Activated CD4-positive, alpha-beta T cell treated with anti-CD3 and anti-CD28 coated beads for 36 hours (primary cell): ENCODE measurements around the gene YY1. TPM values are rescaled to one million over a fixed set of nuclear protein-coding genes. Genes with fewer than 3 reads are reported as not detected.
"Not testable (repeated sequence)": the region's sequence is repeated elsewhere in the genome, so short reads cannot be mapped to it uniquely, and the experiment has no call there.

Experiments used
- ATAC-seq: fragments of 200-7000 bp; cut with Tn5 transposase; one replicate; pipeline ENCODE4 v1.10.0; 2021; ENCODE audit warnings: mild to moderate bottlenecking, moderate library complexity
- CTCF ChIA-PET: fragments of 350-600 bp; sonication (Branson Sonifier 250); formaldehyde crosslinking; loops from one replicate; lab custom pipeline; 2021; ENCODE audit warnings: antibody characterized with exemption; lab: Charles Lee
- POLR2A ChIA-PET: fragments of 350-600 bp; sonication (Branson Sonifier 250); formaldehyde crosslinking; loops from one replicate; lab custom pipeline; 2021; ENCODE audit warnings: antibody characterized with exemption, inconsistent platforms; lab: Charles Lee
- DNase-seq: peaks from one replicate; pipeline ENCODE4 v3.0.0-alpha.2; 2020
- H3K27ac Mint-ChIP-seq: one replicate; pipeline ENCODE4 v1.8.0; 2021; ENCODE audit warnings: mixed read lengths
- H3K27me3 Mint-ChIP-seq: one replicate; pipeline ENCODE4 v1.8.0; 2021; ENCODE audit warnings: mixed read lengths
- H3K36me3 Mint-ChIP-seq: one replicate; pipeline ENCODE4 v1.8.0; 2021; ENCODE audit warnings: low read depth, mixed read lengths
- H3K4me1 Mint-ChIP-seq: one replicate; pipeline ENCODE4 v1.8.0; 2021; ENCODE audit warnings: mixed read lengths
- H3K4me3 Mint-ChIP-seq: one replicate; pipeline ENCODE4 v1.8.0; 2021; ENCODE audit warnings: mild to moderate bottlenecking, moderate library complexity, mixed read lengths
- H3K9me3 Mint-ChIP-seq: one replicate; pipeline ENCODE4 v1.8.0; 2021; ENCODE audit warnings: low read depth, mixed read lengths
- intact Hi-C, 2 experiments: fragments of 100-400 bp; cut with DNase I in 1 of 2; cut with micrococcal nuclease in 1 of 2; formaldehyde crosslinking; loops; one replicate each; pipeline versions ENCODE4 v1.14.2 to v1.15.1; 2022 to 2024; cut with DNase I, micrococcal nuclease
- total RNA-seq, 2 experiments: library from RNA; stranded (reverse); gene quantifications; one replicate each; pipeline ENCODE4 v1.2.3, GENCODE V29; 2021

YY1 gene
- total RNA-seq, 2 experiments from 2014 or later = 99.7 to 104 TPM

DNA sequence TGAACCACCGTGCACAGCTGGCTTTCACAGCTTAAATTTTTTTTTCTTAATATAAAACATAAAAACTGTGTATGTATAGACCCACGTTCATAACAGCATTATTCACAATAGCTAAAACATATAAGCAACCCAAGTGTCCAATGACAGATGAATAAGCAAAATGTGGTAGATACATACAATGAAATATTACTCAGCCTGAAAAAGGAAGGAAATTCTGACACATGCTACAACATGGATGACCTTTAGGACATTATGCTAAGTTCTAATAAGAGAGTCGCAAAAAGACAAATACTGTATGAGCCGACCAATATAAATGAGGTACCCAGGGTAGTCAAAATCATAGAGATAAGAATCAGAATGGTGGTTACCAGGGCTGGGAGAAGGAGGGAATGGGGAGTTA, 13.8 kb upstream of the YY1 start:
- DNase-seq = no peak
- CTCF ChIA-PET = interaction anchor here (1.1 to 5.8 kb wide), 6 partner anchors 10 to 117 kb away, joined by 5 to 76 read pairs (median 8); no protein-coding TSS in a partner anchor
- intact Hi-C loops = no loop called here
- Mint-ChIP-seq H3K4me3 (no peak overlapping the region), H3K9me3 (no peaks in the 10 kb centered on the region), H3K4me1 (peaks cover 9% of the 10 kb centered on the region), H3K27ac (no peak overlapping the region), H3K36me3 (no peaks in the 10 kb centered on the region), H3K27me3 (no peaks in the 10 kb centered on the region)
- no peak for ATAC-seq
- POLR2A ChIA-PET = interaction anchor here (4.8 kb wide), 1 partner anchor 11 kb away, joined by 41 read pairs; no protein-coding TSS in a partner anchor

DNA sequence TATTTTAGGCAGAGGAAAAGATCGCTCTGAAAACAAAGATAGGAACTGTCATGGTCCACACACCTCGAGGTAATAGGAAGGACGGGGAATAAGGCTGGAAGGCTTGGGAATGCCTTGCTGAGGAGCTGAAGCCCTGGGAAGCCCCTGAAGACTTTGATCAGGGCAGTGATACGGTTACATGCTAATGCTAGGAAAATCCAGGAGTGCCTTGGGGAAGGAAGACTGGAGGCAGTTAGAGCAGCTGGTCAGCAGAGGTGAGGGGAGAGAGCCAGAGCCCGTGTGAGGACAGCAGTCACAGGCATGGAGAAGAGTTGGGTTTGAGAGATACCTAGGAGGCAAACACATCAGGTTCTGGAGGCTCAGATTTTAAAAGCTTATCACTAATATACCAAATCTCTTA, 8.6 kb upstream of the YY1 start:
- Mint-ChIP-seq H3K4me3 (no peak overlapping the region), H3K9me3 (no peaks in the 10 kb centered on the region), H3K36me3 (peaks cover 13% of the 10 kb centered on the region), H3K4me1 (peaks cover 31% of the 10 kb centered on the region), H3K27ac (no peak overlapping the region), H3K27me3 (no peaks in the 10 kb centered on the region)
- POLR2A ChIA-PET = interaction anchor here (0.6 kb wide), 1 partner anchor 97 kb away, joined by 3 read pairs; no protein-coding TSS in a partner anchor
- DNase-seq (no peak), ATAC-seq (no peak)
- CTCF ChIA-PET = interaction anchor here (0.6 to 2.6 kb wide), 3 partner anchors 9 to 42 kb away, joined by 3 to 14 read pairs (median 3); no protein-coding TSS in a partner anchor
- intact Hi-C loops = no loop called here

DNA sequence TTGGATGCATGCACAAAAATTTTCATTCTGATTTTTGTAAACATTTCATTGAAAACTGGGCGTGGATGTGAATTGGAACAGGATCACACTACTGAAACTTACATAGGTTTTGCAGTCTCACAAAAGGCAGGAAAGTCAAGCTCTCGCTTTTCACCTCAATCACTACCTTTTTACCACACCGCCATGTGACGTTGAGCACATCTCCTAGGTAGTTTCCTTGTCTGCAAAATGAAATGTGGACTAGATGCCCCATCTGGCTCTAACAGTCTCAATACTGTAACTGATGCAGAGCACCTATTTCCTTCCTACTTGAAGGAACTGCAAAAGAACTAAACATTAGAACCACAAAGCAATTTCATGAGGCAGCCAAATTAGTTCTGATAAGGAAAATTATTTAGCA, 4.4 kb upstream of the YY1 start:
- ATAC-seq (no peak), DNase-seq (peak; percentile 36)
- ChIA-PET CTCF (interaction anchor here (0.6 to 5.9 kb wide), 4 partner anchors 11 to 252 kb away, joined by 3 to 76 read pairs (median 4); no protein-coding TSS in a partner anchor), POLR2A (interaction anchor here (0.7 to 4.3 kb wide), 2 partner anchors 12 to 156 kb away, joined by 3 to 41 read pairs; no protein-coding TSS in a partner anchor)
- peaks cover 49% of the 10 kb centered on the region for H3K4me1 Mint-ChIP-seq
- peak overlapping the region; percentile 51 for H3K27ac Mint-ChIP-seq
- H3K4me3 Mint-ChIP-seq = no peak overlapping the region
- no peaks in the 10 kb centered on the region for H3K27me3 Mint-ChIP-seq
- intact Hi-C loops = no loop called here
- H3K9me3 Mint-ChIP-seq = no peaks in the 10 kb centered on the region
- H3K36me3 Mint-ChIP-seq = peaks cover 36% of the 10 kb centered on the region

DNA sequence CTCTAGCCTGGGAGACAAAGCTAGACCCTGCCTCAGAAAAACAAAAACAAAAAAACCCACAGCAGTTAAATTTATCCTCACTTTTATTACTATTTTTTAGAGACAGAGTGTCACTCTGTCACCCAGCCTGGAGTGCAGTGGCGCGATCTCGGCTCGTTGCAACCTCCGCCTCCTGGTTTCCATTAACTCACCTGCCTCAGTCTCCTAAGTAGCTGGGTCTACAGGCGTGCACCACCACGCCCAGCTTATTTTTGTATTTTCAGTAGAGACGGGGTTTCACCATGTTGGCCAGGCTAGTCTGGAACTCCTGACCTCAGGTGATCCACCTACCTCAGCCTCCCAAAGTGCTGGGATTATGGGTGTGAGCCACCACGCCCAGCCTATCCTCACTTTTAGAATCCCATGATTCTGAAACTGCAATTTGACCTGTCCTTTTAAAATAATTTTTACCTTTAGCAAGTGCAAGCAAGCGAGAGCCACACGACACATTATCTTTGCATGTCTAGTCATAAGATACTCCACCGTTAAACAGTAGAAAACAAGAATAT, 2.6 kb upstream of the YY1 start:
- peaks cover 47% of the 10 kb centered on the region for H3K4me1 Mint-ChIP-seq
- POLR2A ChIA-PET = interaction anchor here (0.6 to 4.3 kb wide), 4 partner anchors 9 to 410 kb away, joined by 3 to 41 read pairs (median 4); no protein-coding TSS in a partner anchor
- H3K27me3 Mint-ChIP-seq, H3K9me3 Mint-ChIP-seq, ATAC-seq, DNase-seq: not testable (repeated sequence)
- intact Hi-C loops = loop anchor here (2.0 to 5.0 kb wide), 3 partner anchors 16 to 1526 kb away; partner anchors contain the start of genes EVL (in 1 of the 2) and PPP2R5C (in 1 of the 2)
- peaks cover 41% of the 10 kb centered on the region for H3K36me3 Mint-ChIP-seq
- peak overlapping the region; percentile 97 for H3K4me3 Mint-ChIP-seq
- CTCF ChIA-PET = interaction anchor here (0.6 to 5.9 kb wide), 8 partner anchors 9 to 165 kb away, joined by 3 to 76 read pairs (median 4); no protein-coding TSS in a partner anchor
- peak overlapping the region; percentile 96 for H3K27ac Mint-ChIP-seq

DNA sequence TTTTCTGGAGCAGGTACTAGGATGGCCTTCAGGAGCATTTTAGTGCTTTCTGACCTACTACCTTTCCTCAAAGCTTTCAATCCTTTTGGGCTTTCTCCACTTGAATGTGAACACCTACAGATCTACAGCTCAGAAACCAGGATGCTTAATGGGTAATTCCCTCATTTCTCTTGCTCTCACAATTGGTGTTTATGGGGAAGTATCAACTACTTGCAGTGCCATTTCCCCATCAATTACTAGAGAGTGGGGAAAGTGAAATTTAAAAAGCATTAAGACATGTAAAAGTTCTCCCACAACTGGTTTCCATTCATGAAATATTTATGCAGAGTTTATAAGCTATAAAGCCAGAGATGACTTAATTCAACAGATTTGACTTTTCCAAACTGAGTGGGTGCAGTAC, 2.1 kb upstream of the YY1 start:
- Mint-ChIP-seq H3K27ac (peak overlapping the region; percentile 96), H3K4me1 (peaks cover 53% of the 10 kb centered on the region), H3K9me3 (no peaks in the 10 kb centered on the region), H3K36me3 (peaks cover 43% of the 10 kb centered on the region), H3K27me3 (no peaks in the 10 kb centered on the region), H3K4me3 (peak overlapping the region; percentile 97)
- intact Hi-C loops = loop anchor here (2.0 to 5.0 kb wide), 3 partner anchors 16 to 1525 kb away; partner anchors contain the start of genes EVL (in 1 of the 2) and PPP2R5C (in 1 of the 2)
- ChIA-PET POLR2A (interaction anchor here (0.6 to 4.3 kb wide), 4 partner anchors 14 to 409 kb away, joined by 3 to 41 read pairs (median 5); a partner anchor contains a TSS), CTCF (interaction anchor here (0.6 to 5.9 kb wide), 7 partner anchors 10 to 165 kb away, joined by 3 to 76 read pairs (median 5); no protein-coding TSS in a partner anchor)
- ATAC-seq (no peak), DNase-seq (no peak)

DNA sequence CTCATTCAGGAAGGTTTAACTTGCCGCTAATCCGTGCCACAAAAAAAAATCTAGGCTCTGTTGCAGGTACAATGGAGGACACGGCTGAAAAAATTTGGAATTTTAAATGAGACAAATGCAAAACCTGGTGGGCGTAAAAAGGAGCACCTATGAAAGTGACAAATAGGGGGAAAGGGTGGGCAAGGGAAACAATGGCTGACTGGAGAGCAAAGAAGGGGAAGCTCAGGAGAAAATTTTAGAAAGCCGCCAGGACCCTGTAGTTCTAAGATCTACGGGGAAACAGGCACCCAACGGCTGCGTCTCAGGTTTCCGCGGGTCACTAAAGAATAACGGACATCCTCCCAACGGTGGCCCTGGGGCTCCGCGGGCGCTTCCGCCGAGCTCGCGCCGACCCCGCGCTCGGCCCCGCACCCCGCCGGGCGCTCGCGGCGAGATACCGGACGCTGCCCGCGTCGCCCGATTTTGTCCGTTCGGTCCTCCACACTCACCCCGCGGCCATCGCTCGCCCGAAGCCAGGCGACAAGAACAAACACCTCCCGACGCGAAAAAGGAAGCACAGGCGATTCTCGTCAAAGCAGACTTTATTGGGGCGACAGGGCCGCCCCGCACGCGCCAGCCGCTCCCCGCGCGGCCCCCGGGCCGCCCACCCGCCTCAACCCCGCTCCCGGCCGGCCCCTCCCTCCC, 1.1 kb upstream of the YY1 start:
- intact Hi-C loops = loop anchor here (1.0 to 5.0 kb wide), 12 partner anchors 17 to 1849 kb away; partner anchors contain the start of genes CYP46A1 (in 1 of the 2), DEGS2 (in 1 of the 2), EVL (in 1 of the 2) and HSP90AA1 (in 1 of the 2)
- ATAC-seq = no peak
- Mint-ChIP-seq H3K27ac (peak overlapping the region; percentile 96), H3K9me3 (no peaks in the 10 kb centered on the region), H3K4me3 (peak overlapping the region; percentile 97), H3K4me1 (peaks cover 56% of the 10 kb centered on the region), H3K27me3 (no peaks in the 10 kb centered on the region), H3K36me3 (peaks cover 51% of the 10 kb centered on the region)
- CTCF ChIA-PET = interaction anchor here (1.3 to 5.9 kb wide), 2 partner anchors 14 to 45 kb away, joined by 4 to 76 read pairs; no protein-coding TSS in a partner anchor
- peak; percentile 76 for DNase-seq
- POLR2A ChIA-PET = interaction anchor here (0.9 to 4.3 kb wide), 3 partner anchors 15 to 137 kb away, joined by 3 to 41 read pairs (median 6); a partner anchor contains a TSS

DNA sequence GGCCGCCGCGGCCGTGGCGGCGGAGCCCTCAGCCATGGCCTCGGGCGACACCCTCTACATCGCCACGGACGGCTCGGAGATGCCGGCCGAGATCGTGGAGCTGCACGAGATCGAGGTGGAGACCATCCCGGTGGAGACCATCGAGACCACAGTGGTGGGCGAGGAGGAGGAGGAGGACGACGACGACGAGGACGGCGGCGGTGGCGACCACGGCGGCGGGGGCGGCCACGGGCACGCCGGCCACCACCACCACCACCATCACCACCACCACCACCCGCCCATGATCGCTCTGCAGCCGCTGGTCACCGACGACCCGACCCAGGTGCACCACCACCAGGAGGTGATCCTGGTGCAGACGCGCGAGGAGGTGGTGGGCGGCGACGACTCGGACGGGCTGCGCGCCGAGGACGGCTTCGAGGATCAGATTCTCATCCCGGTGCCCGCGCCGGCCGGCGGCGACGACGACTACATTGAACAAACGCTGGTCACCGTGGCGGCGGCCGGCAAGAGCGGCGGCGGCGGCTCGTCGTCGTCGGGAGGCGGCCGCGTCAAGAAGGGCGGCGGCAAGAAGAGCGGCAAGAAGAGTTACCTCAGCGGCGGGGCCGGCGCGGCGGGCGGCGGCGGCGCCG, 381 bp downstream of the YY1 start:
- intact Hi-C loops = loop anchor here (2.0 to 5.0 kb wide), 4 partner anchors 171 to 1847 kb away; partner anchors contain the start of genes EVL (in 1 of the 2), HSP90AA1 (in 1 of the 2) and PPP2R5C (in 1 of the 2)
- no peaks in the 10 kb centered on the region for H3K27me3 Mint-ChIP-seq
- DNase-seq (peak; percentile 59), ATAC-seq (no peak)
- POLR2A ChIA-PET = interaction anchor here (0.6 to 0.7 kb wide), 2 partner anchors 15 to 20 kb away, joined by 3 to 6 read pairs; no protein-coding TSS in a partner anchor
- CTCF ChIA-PET = interaction anchor here (0.6 kb wide), 1 partner anchor 45 kb away, joined by 3 read pairs; no protein-coding TSS in a partner anchor
- H3K9me3 Mint-ChIP-seq = no peaks in the 10 kb centered on the region
- H3K4me3 Mint-ChIP-seq = peak overlapping the region; percentile 97
- peaks cover 56% of the 10 kb centered on the region for H3K4me1 Mint-ChIP-seq
- peak overlapping the region; percentile 84 for H3K27ac Mint-ChIP-seq
- peaks cover 55% of the 10 kb centered on the region for H3K36me3 Mint-ChIP-seq

DNA sequence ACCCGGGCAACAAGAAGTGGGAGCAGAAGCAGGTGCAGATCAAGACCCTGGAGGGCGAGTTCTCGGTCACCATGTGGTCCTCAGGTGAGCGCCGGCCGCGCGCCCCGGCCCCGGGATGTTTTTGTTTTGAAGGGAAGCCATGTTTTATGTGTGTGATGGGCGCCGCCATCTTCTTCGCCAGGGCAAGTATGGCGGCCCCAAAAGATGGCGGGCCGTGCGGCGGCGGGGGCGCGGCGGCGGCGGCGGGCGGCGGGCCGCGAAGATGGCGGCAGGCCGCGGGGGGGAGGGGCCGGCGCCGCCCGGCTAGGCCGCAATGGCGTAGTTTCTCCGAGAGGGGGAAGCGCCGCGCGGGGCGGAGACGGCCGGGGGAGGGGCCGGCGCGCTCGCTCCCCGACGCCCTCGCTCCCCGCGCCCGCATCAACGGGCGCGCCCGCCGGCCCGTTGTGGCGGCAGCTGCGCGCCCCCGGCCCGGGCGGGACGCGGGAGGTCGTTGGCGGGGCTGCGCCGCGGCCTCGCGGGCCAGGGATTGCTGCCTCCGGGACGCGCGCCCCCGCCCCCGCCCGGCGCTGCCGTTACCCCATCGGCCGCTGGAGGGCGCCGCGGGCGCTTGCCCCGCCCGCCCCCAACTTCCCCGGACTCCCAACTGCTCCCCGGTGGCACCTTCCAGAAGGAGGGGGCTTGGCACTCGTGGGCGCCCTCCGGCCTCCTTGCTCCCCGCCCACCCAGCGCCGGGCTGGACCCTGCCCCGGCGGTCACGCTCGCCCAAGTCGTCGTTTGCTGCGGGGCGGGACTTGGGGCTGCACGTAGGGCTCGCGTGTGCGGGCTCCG, 1.1 kb downstream of the YY1 start:
- peaks cover 54% of the 10 kb centered on the region for H3K4me1 Mint-ChIP-seq

DNA sequence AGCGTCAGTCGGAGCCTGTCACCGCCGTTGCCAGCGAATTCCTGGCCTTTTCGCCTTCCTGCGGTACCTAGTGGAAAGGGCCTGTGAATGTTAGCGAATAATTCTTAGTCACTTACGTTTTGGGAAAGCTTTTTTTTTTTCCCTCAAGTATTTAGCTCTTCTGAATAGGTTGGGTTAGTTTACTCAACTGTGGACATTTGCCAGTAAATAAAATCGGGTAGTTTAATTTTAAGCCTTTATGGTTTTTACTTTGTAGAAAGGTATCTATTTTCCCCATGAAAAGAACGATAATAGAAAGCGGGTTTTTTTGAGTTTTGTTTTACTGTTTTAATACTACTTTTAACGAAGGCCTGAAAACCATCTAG, 1.7 kb downstream of the YY1 start:
- ATAC-seq = no peak

More for the DNA sequence above, 1.1 kb downstream of the YY1 start:
- intact Hi-C loops = loop anchor here (1.0 to 5.0 kb wide), 12 partner anchors 21 to 1847 kb away; partner anchors contain the start of genes CCNK (in 1 of the 2), EVL (in 1 of the 2), HSP90AA1 (in 1 of the 2) and PPP2R5C (in 1 of the 2)
- Mint-ChIP-seq H3K27me3 (no peaks in the 10 kb centered on the region), H3K27ac (peak overlapping the region; percentile 88), H3K4me3 (peak overlapping the region; percentile 97), H3K36me3 (peaks cover 53% of the 10 kb centered on the region), H3K9me3 (no peaks in the 10 kb centered on the region)
- ChIA-PET CTCF (interaction anchor here (0.6 to 2.4 kb wide), 17 partner anchors 9 to 170 kb away, joined by 3 to 31 read pairs (median 5); no protein-coding TSS in a partner anchor), POLR2A (no interaction called here)
- ATAC-seq (peak; percentile 40), DNase-seq (peak; percentile 93)

More for the DNA sequence above, 1.7 kb downstream of the YY1 start:
- peaks cover 54% of the 10 kb centered on the region for H3K4me1 Mint-ChIP-seq
- CTCF ChIA-PET = interaction anchor here (0.7 to 2.7 kb wide), 21 partner anchors 8 to 174 kb away, joined by 3 to 31 read pairs (median 5); no protein-coding TSS in a partner anchor
- no peak for DNase-seq
- peak overlapping the region; percentile 83 for H3K4me3 Mint-ChIP-seq
- H3K27ac Mint-ChIP-seq = peak overlapping the region; percentile 88
- peaks cover 51% of the 10 kb centered on the region for H3K36me3 Mint-ChIP-seq
- POLR2A ChIA-PET = interaction anchor here (0.8 to 1.4 kb wide), 3 partner anchors 17 to 134 kb away, joined by 3 to 5 read pairs (median 4); a partner anchor contains a TSS
- intact Hi-C loops = loop anchor here (1.0 to 5.0 kb wide), 8 partner anchors 21 to 1707 kb away; partner anchors contain the start of genes CCNK (in 1 of the 2) and WDR25 (in 1 of the 2)
- no peaks in the 10 kb centered on the region for H3K9me3 Mint-ChIP-seq
- H3K27me3 Mint-ChIP-seq = no peaks in the 10 kb centered on the region
